ENCODE measurements around the gene VWA3B. TPM values are rescaled to one million over a fixed set of nuclear protein-coding genes. Genes with fewer than 3 reads are reported as not detected.

Gene VWA3B
- polyA plus RNA-seq, 2 of the 4 experiments (the other 2 are of a cell fraction): not detected

- Histone ChIP-seq H3K4me1 (no peaks in the 10 kb centered on the region), H3K27ac (no peak overlapping the region), H3K4me2 (no peak overlapping the region), H3K4me3 (no peak overlapping the region), H3K9me3 (no peaks in the 10 kb centered on the region)
- ATAC-seq: no peak
- ChIA-PET POLR2A (no interaction called here), CTCF (no interaction called here)
- 44% methylated on average over 2 of the region's 2 CpGs for WGBS (ENCODE audit: missing lambda C conversion rate)
- FAIRE-seq: no peak
- no peak for TF ChIP-seq MAFK (IDR thresholded peaks at IDR 0.05; ENCODE audit: partially characterized antibody)
- TF ChIP-seq RNF2 (IDR thresholded peaks at IDR 0.05; ENCODE audit: borderline replicate concordance, low read depth): no peak
- no peak for TF ChIP-seq ZNF302 (CRISPR knock-in tag; IDR thresholded peaks at IDR 0.05)
- no peak for TF ChIP-seq MYC (IDR thresholded peaks at IDR 0.05; ENCODE audit: borderline replicate concordance, low read length)
- TF ChIP-seq CBX2 (IDR thresholded peaks at IDR 0.05; ENCODE audit: borderline replicate concordance, low read depth): no peak
- TF ChIP-seq ZFP36 (IDR thresholded peaks at IDR 0.05; ENCODE audit: borderline replicate concordance, partially characterized antibody): no peak
- TF ChIP-seq CHD4 (IDR thresholded peaks at IDR 0.05; ENCODE audit: borderline replicate concordance): no peak
- TF ChIP-seq ZC3H11A (IDR thresholded peaks at IDR 0.05): no peak
- TF ChIP-seq RARB (CRISPR knock-in tag; IDR thresholded peaks at IDR 0.05): no peak
- TF ChIP-seq TP53 (CRISPR knock-in tag; IDR thresholded peaks at IDR 0.05): no peak
- TF ChIP-seq RAD21 (conservative IDR thresholded peaks at IDR 0.05 in 1 of 2, IDR thresholded peaks at IDR 0.05 in 1 of 2): no peak
- no peak for DNase-seq (ENCODE audit: low read depth in 1 of 2, low spot score in 1 of 2)
Observed at GRCh38 chr2:98050070-98050469, 36.9 kb upstream of the VWA3B start.

DNA sequence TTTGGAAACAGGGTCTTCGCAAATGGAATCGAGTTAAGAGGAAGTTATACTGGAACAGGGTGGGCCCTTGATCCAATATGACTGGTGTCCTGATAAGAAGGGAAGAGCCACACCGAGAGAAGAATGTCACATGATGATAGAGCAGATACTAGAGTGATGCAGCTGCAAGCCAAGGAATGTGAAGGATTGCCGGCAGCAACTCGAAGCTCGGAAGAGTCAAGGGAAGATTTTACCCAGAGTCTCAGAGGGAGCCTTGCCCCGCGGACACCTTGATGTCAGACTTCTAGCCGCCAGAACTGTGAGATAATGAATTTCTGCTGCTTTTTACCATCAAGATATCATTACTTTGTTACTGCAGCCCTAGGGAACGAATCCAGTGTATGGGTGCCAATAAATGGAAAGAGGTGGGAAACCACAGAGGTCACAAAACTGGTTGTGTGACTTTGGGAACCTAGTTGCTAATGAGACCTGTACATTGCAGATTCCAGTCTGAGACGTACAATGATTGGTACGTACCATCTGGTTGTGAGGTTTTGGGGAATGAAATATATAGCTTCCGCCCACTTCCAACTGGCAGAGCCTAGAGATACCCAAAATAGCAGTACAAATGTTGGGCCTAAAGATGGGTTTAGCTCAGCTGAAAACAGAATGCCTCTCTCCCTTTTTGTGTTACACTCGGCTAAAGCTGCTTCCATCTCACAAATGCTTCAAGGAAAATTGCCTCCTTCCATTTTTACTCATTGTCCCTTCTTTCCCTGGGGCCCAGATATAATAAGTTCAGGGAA is 28.6 kb upstream of the VWA3B start:
- Histone ChIP-seq H3K4me3 (no peak overlapping the region), H3K4me1 (no peaks in the 10 kb centered on the region), H3K9me3 (no peaks in the 10 kb centered on the region), H3K4me2 (no peak overlapping the region), H3K27ac (no peak overlapping the region)
- FAIRE-seq (no peak), ATAC-seq (no peak), DNase-seq (ENCODE audit: low read depth in 1 of 2, low spot score in 1 of 2) (no peak)
- ChIA-PET CTCF (no interaction called here), POLR2A (no interaction called here)
- 66% methylated on average over 14 of the region's 14 CpGs for whole genome bisulfite sequencing (ENCODE audit: missing lambda C conversion rate)
- no peak for TF ChIP-seq MAZ (IDR thresholded peaks at IDR 0.05; ENCODE audit: borderline replicate concordance, low read depth, low read length)
- TF ChIP-seq RAD21 (conservative IDR thresholded peaks at IDR 0.05 in 1 of 2, IDR thresholded peaks at IDR 0.05 in 1 of 2): no peak
- TF ChIP-seq CHD4 (IDR thresholded peaks at IDR 0.05; ENCODE audit: borderline replicate concordance): no peak
- no peak for TF ChIP-seq MAX (IDR thresholded peaks at IDR 0.05)
- no peak for TF ChIP-seq ZNF302 (CRISPR knock-in tag; IDR thresholded peaks at IDR 0.05)
- no peak for TF ChIP-seq NFE2L2 (conservative IDR thresholded peaks at IDR 0.05; ENCODE audit: low read length)
- TF ChIP-seq HDAC2 (IDR thresholded peaks at IDR 0.05): no peak
- no peak for TF ChIP-seq EP300 (IDR thresholded peaks at IDR 0.05)
- TF ChIP-seq ZFP36 (IDR thresholded peaks at IDR 0.05; ENCODE audit: borderline replicate concordance, partially characterized antibody): no peak
- TF ChIP-seq HOXA7 (CRISPR knock-in tag; IDR thresholded peaks at IDR 0.05): no peak
- no peak for TF ChIP-seq HEYL (CRISPR knock-in tag; IDR thresholded peaks at IDR 0.05)
- TF ChIP-seq CHD2 (IDR thresholded peaks at IDR 0.05; ENCODE audit: low read length, partially characterized antibody): no peak
- no peak for TF ChIP-seq MAFK (IDR thresholded peaks at IDR 0.05; ENCODE audit: partially characterized antibody)
- TF ChIP-seq NR3C1 (IDR thresholded peaks at IDR 0.05): no peak
- no peak for TF ChIP-seq TFCP2L1 (CRISPR knock-in tag; IDR thresholded peaks at IDR 0.05)

DNA sequence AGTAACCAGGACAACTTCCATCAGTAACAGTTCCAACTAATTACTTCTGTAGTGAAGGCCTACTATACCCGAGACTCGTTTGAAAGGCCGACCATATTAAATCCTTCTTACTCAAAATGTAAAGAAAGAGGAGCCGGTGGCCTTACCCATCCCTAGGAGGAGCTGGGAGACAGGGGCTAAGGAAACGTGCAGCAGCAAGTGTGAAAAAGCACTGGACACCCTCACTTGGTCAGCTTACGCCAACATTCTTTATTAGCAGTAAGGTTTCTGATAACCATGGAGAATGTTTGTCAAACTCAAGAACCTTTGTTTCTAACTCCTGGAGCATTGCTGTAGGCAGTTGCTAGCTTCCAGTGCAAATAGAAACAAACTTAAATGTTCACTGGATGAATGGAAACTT is 26.7 kb upstream of the VWA3B start:
- ATAC-seq: no peak
- Histone ChIP-seq H3K4me1 (no peaks in the 10 kb centered on the region), H3K4me2 (no peak overlapping the region), H3K4me3 (no peak overlapping the region), H3K27ac (no peak overlapping the region), H3K9me3 (no peaks in the 10 kb centered on the region)
- 37% methylated on average over 6 of the region's 6 CpGs for WGBS (ENCODE audit: missing lambda C conversion rate)
- ChIA-PET POLR2A (no interaction called here), CTCF (no interaction called here)
- TF ChIP-seq NR3C1 (IDR thresholded peaks at IDR 0.05): no peak
- TF ChIP-seq HEYL (CRISPR knock-in tag; IDR thresholded peaks at IDR 0.05): no peak
- TF ChIP-seq HMGXB4 (CRISPR knock-in tag; IDR thresholded peaks at IDR 0.05; ENCODE audit: borderline replicate concordance): no peak
- no peak for TF ChIP-seq GATA3 (IDR thresholded peaks at IDR 0.05; ENCODE audit: borderline replicate concordance)
- TF ChIP-seq REST (IDR thresholded peaks at IDR 0.05): no peak
- no peak for FAIRE-seq
- no peak for DNase-seq (ENCODE audit: low read depth in 1 of 2, low spot score in 1 of 2)
